ENCODE measurements around the gene CCDC93. TPM values are rescaled to one million over a fixed set of nuclear protein-coding genes. Genes with fewer than 3 reads are reported as not detected.

CCDC93 gene
- total RNA-seq, 1 donor from 2014 or later, result 37.8 TPM

Other genes with a start within 250 kb of the CCDC93 start
- 56.6 TPM for gene DDX18, start 199.4 kb downstream of the CCDC93 start, total RNA-seq
- gene INSIG2, start 74.4 kb upstream of the CCDC93 start, total RNA-seq, result 42.0 TPM